Globus pallidus (tissue), 1 donor: ENCODE measurements around the gene PAK5.

Experiments used
- DNase-seq: peaks from one replicate; pipeline ENCODE4 v3.0.0-alpha.2; 2015; ENCODE audit warnings: low spot score

PAK5 gene

GRCh38 chr20:9838378-9839295 lies at the start of gene PAK5:
Gene PAK5 (minus strand): TSS chr20:9839076. CDS start chr20:9644328, 194,748 bp downstream.
- DNase-seq: peak; percentile 48

GRCh38 chr20:9887706-9888105 lies 48.8 kb upstream of the PAK5 start:
- no peak for DNase-seq

GRCh38 chr20:9886227-9886626 lies 47.4 kb upstream of the PAK5 start:
- no peak for DNase-seq

GRCh38 chr20:9884666-9885065 lies 45.8 kb upstream of the PAK5 start:
- DNase-seq: no peak

GRCh38 chr20:9884061-9884460 lies 45.2 kb upstream of the PAK5 start:
- DNase-seq: no peak

GRCh38 chr20:9877932-9878495 lies 39.1 kb upstream of the PAK5 start:
- DNase-seq: no peak

- DNase-seq: no peak
Observed at GRCh38 chr20:9867196-9867980, 28.5 kb upstream of the PAK5 start.

- DNase-seq: no peak
Observed at GRCh38 chr20:9852566-9852965, 13.7 kb upstream of the PAK5 start.

GRCh38 chr20:9839626-9840025 lies 750 bp upstream of the PAK5 start:
- no peak for DNase-seq

GRCh38 chr20:9838035-9838377 lies 870 bp downstream of the PAK5 start:
- DNase-seq: peak; percentile 6

GRCh38 chr20:9837634-9838033 lies 1.2 kb downstream of the PAK5 start:
- DNase-seq: no peak

GRCh38 chr20:9835302-9835701 lies 3.6 kb downstream of the PAK5 start:
- DNase-seq: no peak

GRCh38 chr20:9831032-9831431 lies 7.8 kb downstream of the PAK5 start:
- no peak for DNase-seq

- no peak for DNase-seq
Observed at GRCh38 chr20:9829835-9830234, 9.0 kb downstream of the PAK5 start.

- DNase-seq: no peak
Observed at GRCh38 chr20:9817654-9818053, 21.2 kb downstream of the PAK5 start.

GRCh38 chr20:9815632-9816031 lies 23.2 kb downstream of the PAK5 start:
- no peak for DNase-seq

- DNase-seq: no peak
Observed at GRCh38 chr20:9810738-9811137, 28.1 kb downstream of the PAK5 start.

GRCh38 chr20:9809271-9809670 lies 29.6 kb downstream of the PAK5 start:
- no peak for DNase-seq

GRCh38 chr20:9808166-9808565 lies 30.7 kb downstream of the PAK5 start:
- DNase-seq: no peak

- no peak for DNase-seq
Observed at GRCh38 chr20:9807136-9807535, 31.7 kb downstream of the PAK5 start.

GRCh38 chr20:9800421-9800820 lies 38.5 kb downstream of the PAK5 start:
- DNase-seq: no peak

- DNase-seq: no peak
Observed at GRCh38 chr20:9794831-9795230, 44.0 kb downstream of the PAK5 start.

- no peak for DNase-seq
Observed at GRCh38 chr20:9792674-9793073, 46.2 kb downstream of the PAK5 start.
